K562 (cell line): ENCODE data around the gene ITPR2. TPM values are rescaled to one million over a fixed set of nuclear protein-coding genes. Genes with fewer than 3 reads are reported as not detected.

Source experiments
- ATAC-seq: fragments of 200-7000 bp; cut with Tn5 transposase; 3 replicates; pipeline ENCODE4 v1.9.1; 2020; ENCODE audit warnings: moderate library complexity
- BruUV-seq: library from RNA; stranded (reverse); fragments of 400-500 nt; replicated peaks from 2 replicates; lab custom pipeline; 2021; lab: Mats Ljungman, UMichigan
- CTCF ChIA-PET: fragments of 300-600 bp; formaldehyde crosslinking; extraction: SDS; loops from one replicate; lab custom pipeline; 2021; ENCODE audit warnings: low intra/inter-chr PET ratio; lab: Yijun Ruan, JAX
- POLR2A ChIA-PET: fragments of 300-600, 350-650 bp; sonication (Branson Sonifier 250); formaldehyde crosslinking; extraction: SDS; loops from one replicate; lab custom pipeline; 2021; ENCODE audit warnings: antibody characterized with exemption, inconsistent platforms; lab: Yijun Ruan, JAX
- DNase-seq, 4 experiments: peaks; one replicate each; pipeline versions ENCODE4 v3.0.0 to v3.0.0-alpha.2; 2011 to 2018; ENCODE audit warnings: low spot score in 3 of 4, mixed read lengths in 3 of 4; ENCODE audit errors: extremely low read depth in 1 of 4
- FAIRE-seq: peaks from 2 replicates; lab custom pipeline; 2011; peaks lifted over from hg19 to GRCh38; lab: Jason Lieb, UNC
- H2AFZ ChIP-seq: 2 replicates; pipeline ENCODE4 v1.6.0; 2011; ENCODE audit warnings: low read depth, low read length, control low read depth, inconsistent platforms
- H3K27ac ChIP-seq: fragments of 200-600 bp; 3 replicates; pipeline ENCODE4 v1.8.0; 2011; ENCODE audit warnings: low read depth, mild to moderate bottlenecking, control low read depth, inconsistent platforms, low read length, moderate library complexity, mixed read lengths; ENCODE audit errors: extremely low read depth
- H3K27me3 ChIP-seq, 2 experiments: fragments of 300-600 bp in 1 of 2; 2 replicates in 1 of 2; 3 replicates in 1 of 2; pipeline versions ENCODE4 v1.6.0 to v1.8.0; 2011; ENCODE audit warnings: inconsistent platforms in 2 of 2, low read length in 2 of 2, mild to moderate bottlenecking in 1 of 2, mixed read lengths in 1 of 2, moderate library complexity in 1 of 2; ENCODE audit not compliant: control insufficient read depth in 2 of 2, insufficient read depth in 2 of 2
- H3K36me3 ChIP-seq: fragments of 300-600 bp; 3 replicates; pipeline ENCODE4 v1.8.0; 2011; ENCODE audit warnings: mild to moderate bottlenecking, low read length, inconsistent platforms; ENCODE audit not compliant: control insufficient read depth, insufficient read depth
- H3K4me1 ChIP-seq, 2 experiments: fragments of 200-600 bp in 1 of 2; replicated peaks in 1 of 2; 2 replicates in 1 of 2; 3 replicates in 1 of 2; pipeline versions ENCODE4 v1.5.1 to v1.8.0; 2011; ENCODE audit warnings: inconsistent platforms in 2 of 2, low read length in 2 of 2, mild to moderate bottlenecking in 1 of 2, mixed read lengths in 1 of 2, moderate library complexity in 1 of 2; ENCODE audit not compliant: control insufficient read depth in 2 of 2, insufficient read depth in 2 of 2
- H3K4me2 ChIP-seq: 2 replicates; pipeline ENCODE4 v1.6.1; 2011; ENCODE audit warnings: low read length, control low read depth, inconsistent platforms, mixed read lengths; ENCODE audit not compliant: insufficient read depth
- H3K4me3 ChIP-seq: fragments of 200-600 bp; sonication (generic), shearing (Covaris generic); 2 replicates; pipeline ENCODE4 v1.5.1; 2016; ENCODE audit warnings: control low read depth, inconsistent platforms
- H3K79me2 ChIP-seq: fragments of 200-600 bp; 3 replicates; pipeline ENCODE4 v1.8.0; 2011; ENCODE audit warnings: low read length, inconsistent platforms; ENCODE audit not compliant: control insufficient read depth, insufficient read depth
- H3K9ac ChIP-seq, 2 experiments: 2 replicates each; pipeline versions ENCODE4 v1.6.0 to v1.6.1; 2011; ENCODE audit warnings: low read depth in 2 of 2, low read length in 2 of 2, control low read depth in 1 of 2, inconsistent platforms in 1 of 2, mild to moderate bottlenecking in 1 of 2, mixed read lengths in 1 of 2; ENCODE audit not compliant: insufficient read depth in 1 of 2
- H3K9me1 ChIP-seq: one replicate; pipeline ENCODE4 v1.6.0; 2011; ENCODE audit warnings: inconsistent platforms, mild to moderate bottlenecking, low read length, moderate library complexity; ENCODE audit not compliant: control insufficient read depth, insufficient read depth
- H3K9me3 ChIP-seq: replicated peaks from 2 replicates; pipeline ENCODE4 v1.5.1; 2011; ENCODE audit warnings: low read depth, low read length, inconsistent platforms; ENCODE audit not compliant: control insufficient read depth, insufficient read depth
- H4K20me1 ChIP-seq: replicated peaks from 2 replicates; pipeline ENCODE4 v1.6.1; 2011; ENCODE audit warnings: low read length, inconsistent platforms, mixed read lengths; ENCODE audit not compliant: control insufficient read depth, insufficient read depth
- BACH1 ChIP-seq: fragments of 200-800 bp; sonication (Bioruptor generic); IDR thresholded peaks from 2 replicates; pipeline ENCODE4 v1.6.1; 2016; ENCODE audit warnings: missing genetic modification characterization, missing compliant biosample characterization
- BRD4 ChIP-seq: fragments of 200-600 bp; sonication (generic); IDR thresholded peaks from 2 replicates; pipeline ENCODE4 v1.6.1; 2017; ENCODE audit warnings: inconsistent platforms
- CBX8 ChIP-seq: fragments of 200-600 bp; sonication (generic); IDR thresholded peaks from 2 replicates; pipeline ENCODE4 v1.6.1; 2012; ENCODE audit warnings: borderline replicate concordance, mixed run types, low read depth, mild to moderate bottlenecking, moderate library complexity, mixed read lengths, low read length, control low read depth, inconsistent platforms; ENCODE audit not compliant: poor library complexity, severe bottlenecking; ENCODE audit errors: extremely low read depth
- EWSR1 ChIP-seq: fragments of 450-650 bp; IDR thresholded peaks from 2 replicates; pipeline ENCODE4 v1.6.1; 2018; ENCODE audit warnings: borderline replicate concordance, mild to moderate bottlenecking, low read depth, moderate library complexity; ENCODE audit not compliant: partially characterized antibody
- FOXO4 ChIP-seq: fragments of 450-650 bp; formaldehyde crosslinking; IDR thresholded peaks from 2 replicates; pipeline ENCODE4 v1.4.0; 2020; ENCODE audit warnings: mild to moderate bottlenecking, moderate library complexity
- HNRNPK ChIP-seq: fragments of 200-400 bp; formaldehyde crosslinking; IDR thresholded peaks from one replicate; pipeline ENCODE4 v1.6.1; 2018; ENCODE audit warnings: mild to moderate bottlenecking, low read depth, low read length; ENCODE audit not compliant: poor library complexity, severe bottlenecking
- PHF8 ChIP-seq: fragments of 200-600 bp; sonication (generic); IDR thresholded peaks from 2 replicates; pipeline ENCODE4 v1.6.1; 2012; ENCODE audit warnings: mixed run types, mild to moderate bottlenecking, inconsistent platforms, low read length, moderate library complexity, borderline replicate concordance
- SMAD3 ChIP-seq: fragments of 450-650 bp; formaldehyde crosslinking; conservative IDR thresholded peaks from 2 replicates; pipeline ENCODE4 v1.4.0; 2020; ENCODE audit warnings: mild to moderate bottlenecking
- SPI1 ChIP-seq: IDR thresholded peaks from 2 replicates; pipeline ENCODE4 v1.6.1; 2011; ENCODE audit warnings: low read depth, low read length, control low read depth, borderline replicate concordance
- ZBTB49 ChIP-seq: sonication (generic); formaldehyde crosslinking; IDR thresholded peaks from 2 replicates; pipeline ENCODE4 v1.8.0; 2022; ENCODE audit warnings: missing genetic modification reagents, mild to moderate bottlenecking, borderline replicate concordance
- ZFP30 ChIP-seq: fragments of 250-450 bp; sonication (Bioruptor Pico); IDR thresholded peaks from 2 replicates; pipeline ENCODE4 v1.8.0; 2022; ENCODE audit warnings: moderate library complexity, mild to moderate bottlenecking, inconsistent platforms, borderline replicate concordance
- ZNF3 ChIP-seq: fragments of 250-450 bp; sonication (Bioruptor Pico); IDR thresholded peaks from 2 replicates; pipeline ENCODE4 v1.5.0; 2021; ENCODE audit warnings: mild to moderate bottlenecking, moderate library complexity
- ZNF785 ChIP-seq: fragments of 250-450 bp; sonication (Bioruptor Pico); IDR thresholded peaks from 2 replicates; pipeline ENCODE4 v1.4.0; 2020; ENCODE audit warnings: mild to moderate bottlenecking
- WGBS: fragments of 100-300 bp; shearing (Covaris generic); methylation state at CpG from one replicate; pipeline ENCODE4 v1.1.6; 2016; ENCODE audit warnings: low coverage, mixed read lengths; ENCODE audit not compliant: insufficient coverage; ENCODE audit errors: missing lambda C conversion rate; 5-methylcytosine and 5-hydroxymethylcytosine counted together
- in situ Hi-C: fragments of 300-500 bp; cut with MboI; formaldehyde crosslinking; loops from 4 replicates; pipeline ENCODE4 v1.15.0; 2018; ENCODE audit warnings: inconsistent platforms, mixed read lengths
- intact Hi-C: fragments of 100-400 bp; cut with micrococcal nuclease; formaldehyde crosslinking; loops from 2 replicates; pipeline ENCODE4 v1.14.2; 2022
- polyA plus RNA-seq, 8 experiments: library from polyadenylated mRNA; depleted of rRNA in 4 of 8; stranded (reverse) in 5 of 8; unstranded in 3 of 8; fragments of >200 nt; fragmentation: Nextera tagmentation in 2 of 8; fragmentation: Illumina TruSeq in 1 of 8; extraction: Ambion mirVana in 2 of 8; extraction: Trizol in 1 of 8; gene quantifications; 2 replicates each; pipeline versions ENCODE4 v1.2.1 to v1.2.3, GENCODE V29; 2011 to 2014; ENCODE audit warnings: inconsistent platforms in 1 of 8, missing spikeins in 1 of 8
- total RNA-seq, 7 experiments: library from RNA; depleted of rRNA in 6 of 7; stranded (reverse); fragments of >200 nt in 6 of 7; fragmentation: Illumina TruSeq in 2 of 7; extraction: Trizol in 2 of 7; gene quantifications; 2 replicates each; pipeline versions ENCODE4 v1.2.1 to v1.2.3, GENCODE V29; 2011 to 2021; ENCODE audit warnings: low replicate concordance in 1 of 7

Gene ITPR2
- total and polyA plus RNA-seq, 9 of the 15 experiments (the other 6 are each of a cell fraction or from before 2014, with no cell fraction given), result 0.21 to 3.3 (median 0.95) TPM

GRCh38 chr12:26567126-26567525 is 265.9 kb downstream of the ITPR2 start:
- no peak overlapping the region for H3K27ac ChIP-seq
- H3K4me1 ChIP-seq, result no peaks in the 10 kb centered on the region
- no peaks in the 10 kb centered on the region for H3K9me1 ChIP-seq
- DNase-seq, result no peak
- H3K36me3 ChIP-seq, result no peaks in the 10 kb centered on the region
- POLR2A ChIA-PET, result no interaction called here
- no peaks in the 10 kb centered on the region for H3K79me2 ChIP-seq
- H3K27me3 ChIP-seq, result no peaks in the 10 kb centered on the region
- 0% methylated on average over 2 of the region's 2 CpGs for WGBS
- BruUV-seq, result no TSS peak
- H3K9ac ChIP-seq, result no peak overlapping the region
- intact Hi-C loops, result no loop called here
- no peak for FAIRE-seq
- no peaks in the 10 kb centered on the region for H3K9me3 ChIP-seq
- CTCF ChIA-PET, result no interaction called here
- TF ChIP-seq HNRNPK (no peak), ZBTB49 (CRISPR knock-in tag) (no peak), SPI1 (no peak), EWSR1 (no peak), ZNF785 (CRISPR knock-in tag) (no peak), BRD4 (no peak), FOXO4 (CRISPR knock-in tag) (no peak), CBX8 (no peak), ZNF3 (CRISPR knock-in tag) (no peak), SMAD3 (CRISPR knock-in tag) (no peak), BACH1 (tag) (no peak), ZFP30 (CRISPR knock-in tag) (no peak), PHF8 (no peak)
- H3K4me2 ChIP-seq, result no peak overlapping the region
- no peak overlapping the region for H3K4me3 ChIP-seq
- H2AFZ ChIP-seq, result no peak overlapping the region
- H4K20me1 ChIP-seq, result no peaks in the 10 kb centered on the region
- in situ Hi-C loops, result no loop called here
- no peak for ATAC-seq
